Daoy (cell line): Measurements from ENCODE around the gene RXRG. TPM values are rescaled to one million over a fixed set of nuclear protein-coding genes. Genes with fewer than 3 reads are reported as not detected.

Experiments
- DNase-seq: peaks from one replicate; pipeline ENCODE4 v3.0.0-alpha.2; 2015; ENCODE audit warnings: low read depth
- total RNA-seq: library from RNA; depleted of rRNA; stranded (reverse); fragments of >200 nt; shearing (Covaris generic); gene quantifications from 2 replicates; pipeline ENCODE4 v1.2.3, GENCODE V29; 2014; rRNA removed

RXRG gene
- total RNA-seq, 1 experiment from 2014 or later = 0.17 TPM

DNA sequence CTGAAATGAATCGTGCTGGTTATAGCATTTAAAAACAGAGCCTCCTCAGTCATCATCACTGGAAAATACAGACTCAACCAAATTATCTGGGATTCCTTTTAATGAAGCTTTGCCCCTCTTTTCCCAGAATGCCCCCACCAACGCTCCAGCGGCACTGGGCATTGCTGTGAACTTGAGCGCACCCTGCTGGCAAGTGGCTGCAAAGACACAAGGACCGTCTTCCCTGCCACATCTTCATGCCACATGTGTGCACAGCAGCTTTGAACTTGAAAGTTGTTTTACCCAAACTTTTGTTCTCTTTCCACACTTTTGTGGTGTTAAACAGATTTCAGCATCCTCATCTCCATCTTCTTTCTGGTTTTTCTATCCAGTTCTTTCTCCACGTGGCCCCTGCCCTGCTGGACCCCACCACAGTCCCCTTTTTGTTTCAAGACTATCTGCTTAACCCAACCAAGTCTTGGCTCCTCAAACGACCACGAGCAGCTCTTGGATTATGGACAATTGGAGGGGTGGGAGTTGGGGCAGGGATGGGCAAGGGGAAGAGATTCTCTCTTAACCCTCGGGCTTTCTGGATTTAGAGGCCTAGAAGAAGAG lies 75.6 kb downstream of the RXRG start:
- peak; percentile 71 for DNase-seq

DNA sequence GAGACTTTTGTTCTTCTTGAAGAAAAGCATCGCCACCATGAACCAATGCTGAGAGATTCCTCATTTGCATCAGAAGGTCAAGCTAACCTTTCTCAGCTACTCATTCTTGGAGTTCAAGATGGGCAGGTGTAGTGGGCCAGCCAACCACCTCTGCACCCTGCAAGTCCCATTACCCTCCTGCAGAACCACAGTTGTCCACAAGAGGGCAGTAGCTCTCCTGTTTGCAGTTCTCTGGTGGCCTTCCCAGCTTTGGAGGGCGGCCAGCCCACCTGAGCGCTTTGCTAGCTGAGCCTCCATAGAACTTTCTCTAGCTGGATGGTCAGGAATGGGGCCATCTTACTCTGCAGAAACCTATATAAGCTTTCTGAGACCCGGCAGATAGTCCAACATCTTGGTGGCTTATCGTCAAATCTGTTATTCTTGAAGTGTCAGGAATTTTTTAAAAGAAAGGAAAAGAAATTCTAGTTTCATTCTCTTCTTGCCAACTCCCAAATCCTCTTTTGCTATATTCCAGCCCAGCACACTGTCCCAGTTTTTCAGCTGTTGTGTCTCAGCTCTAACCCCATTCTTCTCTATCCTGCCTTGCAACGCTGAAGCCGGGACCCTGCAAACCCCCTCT lies 77.4 kb downstream of the RXRG start:
- peak; percentile 80 for DNase-seq

DNA sequence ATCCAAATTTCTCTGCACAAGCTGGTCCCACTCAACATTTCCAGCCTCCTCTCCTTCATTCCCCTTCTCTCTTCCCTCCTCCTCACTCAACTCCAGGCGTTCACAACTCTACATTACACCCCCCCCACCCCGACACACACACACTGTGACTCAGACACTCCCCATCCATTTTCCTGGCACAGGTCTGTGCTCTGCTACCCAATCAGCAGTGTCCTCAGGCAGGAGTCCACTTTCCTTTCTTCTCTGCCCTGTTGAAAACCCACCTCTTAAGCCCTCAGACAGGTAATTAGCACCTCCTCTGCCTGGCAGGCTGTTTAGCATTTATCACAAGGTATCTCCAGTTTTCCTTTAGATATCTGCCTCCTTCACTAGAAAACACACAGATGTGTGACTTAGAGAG lies 79.6 kb downstream of the RXRG start:
- DNase-seq = peak; percentile 73

DNA sequence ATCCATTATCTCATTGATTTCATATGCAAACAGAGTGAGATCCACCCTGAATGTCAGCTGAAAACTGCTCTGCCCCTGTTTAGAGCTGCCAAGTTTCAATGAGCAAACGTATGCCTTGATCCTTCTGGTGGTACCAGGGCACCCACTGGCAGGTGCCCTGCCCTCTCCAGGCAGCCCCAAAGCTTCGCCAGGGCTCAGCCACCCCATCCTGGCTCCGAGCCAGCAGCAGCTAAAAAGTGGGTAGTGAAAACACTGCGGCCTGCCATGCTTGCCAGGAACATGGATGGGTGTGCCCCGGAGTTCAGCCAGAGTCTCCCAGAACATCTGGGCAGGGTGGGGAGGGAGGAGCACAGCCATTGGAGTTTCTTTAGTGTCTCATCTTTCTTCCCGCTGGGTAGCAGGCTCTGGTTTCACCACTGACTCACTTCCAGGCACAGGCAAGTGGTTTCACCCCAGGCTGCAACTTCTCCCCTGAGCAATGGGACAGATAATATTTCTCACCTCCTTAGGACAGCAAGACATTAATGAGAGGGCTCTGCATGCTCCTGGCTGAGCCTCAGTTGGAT lies 80.3 kb downstream of the RXRG start:
- peak; percentile 86 for DNase-seq

DNA sequence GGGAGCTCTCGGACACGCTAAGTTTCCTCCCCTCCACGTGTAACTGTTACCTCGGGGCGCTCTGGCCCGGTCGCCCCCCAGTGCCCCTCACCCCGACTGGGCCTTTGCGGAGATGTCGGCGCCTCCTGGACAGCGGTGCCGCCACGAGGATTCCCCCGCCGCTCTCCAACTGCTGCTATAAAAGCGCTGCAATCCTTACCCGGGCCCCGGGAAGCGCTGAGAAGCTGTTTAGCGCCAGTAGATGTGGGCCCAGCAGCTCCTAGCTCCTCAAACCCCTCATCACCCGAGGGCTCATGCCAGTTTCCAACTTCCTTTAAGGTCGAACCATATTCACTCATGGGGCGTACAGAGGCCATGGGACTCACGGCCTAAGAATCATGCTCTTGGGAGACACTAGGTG lies 88.0 kb downstream of the RXRG start:
- no peak for DNase-seq

DNA sequence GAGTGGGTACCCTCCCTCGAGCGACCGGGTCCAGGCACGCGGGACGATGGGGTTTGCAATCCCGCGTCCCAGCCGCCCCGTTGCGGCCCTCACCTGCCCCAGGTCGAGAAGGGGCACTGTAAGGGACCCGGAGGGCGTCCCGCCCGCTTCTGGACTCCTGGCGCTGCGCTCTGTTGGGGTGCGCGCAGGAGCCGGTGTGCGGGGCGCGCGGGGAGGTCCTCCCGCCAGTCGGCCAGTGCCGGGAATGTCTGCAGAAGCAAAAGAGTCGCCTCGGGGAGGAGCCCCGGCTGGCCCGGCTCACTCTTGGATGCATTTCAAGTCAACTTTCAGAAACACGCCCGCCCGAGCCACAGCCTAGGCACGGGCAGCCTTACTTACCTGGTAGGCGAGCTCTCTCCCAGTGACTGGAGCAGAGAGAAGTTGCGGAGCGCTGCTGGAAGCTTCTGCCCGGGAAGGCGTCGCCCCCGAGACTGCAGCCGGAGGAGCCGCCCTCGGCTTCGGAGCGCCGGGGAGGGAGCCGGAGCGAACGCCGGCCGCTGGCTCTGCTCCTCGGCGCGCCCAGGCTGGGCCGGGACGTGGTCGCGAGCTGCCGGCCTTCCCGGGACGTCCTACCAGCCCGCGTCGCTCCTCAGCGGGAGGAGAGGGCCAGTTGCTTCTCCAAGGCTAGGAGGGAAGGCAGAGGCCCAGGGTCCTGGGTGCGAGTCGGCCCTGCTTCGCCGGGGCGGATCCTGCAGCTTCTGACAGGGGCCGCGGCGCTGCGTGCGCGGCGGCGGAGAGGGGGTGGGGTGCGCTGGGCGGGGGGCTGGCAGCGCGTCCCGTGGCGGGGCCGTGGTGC lies 88.7 kb downstream of the RXRG start, which contains the start of gene LMX1A:
TSS of gene LMX1A (minus strand) at position 739 of the 835 bp plus-strand sequence. CDS start 1,156 bp downstream, outside the sequence.
- DNase-seq = peak; percentile 33

DNA sequence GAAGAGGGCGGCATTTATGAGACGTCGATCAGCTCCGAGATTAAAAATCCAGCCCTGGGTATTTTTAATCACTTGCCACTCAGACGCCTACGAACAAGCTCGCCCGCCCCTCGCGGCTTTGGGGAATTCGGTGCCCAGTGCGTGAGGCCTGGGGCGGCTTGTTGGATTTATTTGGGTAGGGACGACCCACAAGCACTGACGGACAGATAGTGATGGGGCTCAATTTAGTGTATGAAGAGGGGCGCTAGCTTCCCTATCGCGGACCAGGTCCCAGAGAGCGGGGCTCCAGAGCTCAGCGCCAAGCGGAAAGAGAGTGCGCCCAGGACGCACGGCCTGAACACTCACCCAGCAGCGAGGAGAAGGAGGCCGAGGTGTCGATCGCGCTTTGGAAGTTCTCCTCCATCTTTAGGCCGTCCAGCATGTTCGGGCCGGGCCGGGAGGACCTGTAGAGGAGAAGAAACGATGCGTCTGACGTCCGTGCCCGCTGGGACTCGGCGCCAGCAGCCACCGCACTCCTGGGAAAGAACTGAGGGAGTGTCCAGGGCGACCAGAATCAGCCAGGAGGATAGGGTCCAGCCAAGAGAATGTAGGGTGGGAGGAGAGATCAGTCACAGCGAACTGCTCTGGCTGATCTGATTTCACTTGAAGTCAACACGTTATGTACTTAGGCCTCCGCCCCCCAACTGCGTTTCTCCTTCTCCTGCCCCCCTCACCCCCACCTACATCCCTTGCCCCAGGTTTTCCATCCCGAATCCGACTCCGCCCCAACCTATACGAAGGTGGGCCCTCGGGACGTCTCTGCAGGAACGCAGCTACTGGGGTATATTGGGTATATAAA lies 89.6 kb downstream of the RXRG start:
- peak; percentile 15 for DNase-seq

DNA sequence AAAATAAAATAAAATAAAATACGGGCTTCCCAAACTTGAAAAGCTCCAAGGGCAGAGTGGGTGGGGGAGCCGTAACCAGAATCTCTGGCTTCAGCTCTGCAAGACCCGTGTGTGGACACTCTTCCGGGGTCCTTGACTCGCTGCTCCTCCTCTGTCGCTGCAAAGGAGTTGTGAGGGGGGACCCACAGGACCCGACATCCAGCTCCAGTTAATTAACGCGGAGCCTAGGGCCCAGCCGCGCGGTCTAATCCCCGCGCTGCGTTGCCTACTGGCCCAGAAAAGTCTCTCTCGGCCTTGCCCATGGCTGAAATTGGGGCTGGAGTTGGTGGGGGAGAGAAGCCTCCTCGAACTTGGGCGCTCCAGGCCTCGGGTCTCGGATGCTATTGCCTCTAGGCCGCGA lies 90.2 kb downstream of the RXRG start:
- no peak for DNase-seq

DNA sequence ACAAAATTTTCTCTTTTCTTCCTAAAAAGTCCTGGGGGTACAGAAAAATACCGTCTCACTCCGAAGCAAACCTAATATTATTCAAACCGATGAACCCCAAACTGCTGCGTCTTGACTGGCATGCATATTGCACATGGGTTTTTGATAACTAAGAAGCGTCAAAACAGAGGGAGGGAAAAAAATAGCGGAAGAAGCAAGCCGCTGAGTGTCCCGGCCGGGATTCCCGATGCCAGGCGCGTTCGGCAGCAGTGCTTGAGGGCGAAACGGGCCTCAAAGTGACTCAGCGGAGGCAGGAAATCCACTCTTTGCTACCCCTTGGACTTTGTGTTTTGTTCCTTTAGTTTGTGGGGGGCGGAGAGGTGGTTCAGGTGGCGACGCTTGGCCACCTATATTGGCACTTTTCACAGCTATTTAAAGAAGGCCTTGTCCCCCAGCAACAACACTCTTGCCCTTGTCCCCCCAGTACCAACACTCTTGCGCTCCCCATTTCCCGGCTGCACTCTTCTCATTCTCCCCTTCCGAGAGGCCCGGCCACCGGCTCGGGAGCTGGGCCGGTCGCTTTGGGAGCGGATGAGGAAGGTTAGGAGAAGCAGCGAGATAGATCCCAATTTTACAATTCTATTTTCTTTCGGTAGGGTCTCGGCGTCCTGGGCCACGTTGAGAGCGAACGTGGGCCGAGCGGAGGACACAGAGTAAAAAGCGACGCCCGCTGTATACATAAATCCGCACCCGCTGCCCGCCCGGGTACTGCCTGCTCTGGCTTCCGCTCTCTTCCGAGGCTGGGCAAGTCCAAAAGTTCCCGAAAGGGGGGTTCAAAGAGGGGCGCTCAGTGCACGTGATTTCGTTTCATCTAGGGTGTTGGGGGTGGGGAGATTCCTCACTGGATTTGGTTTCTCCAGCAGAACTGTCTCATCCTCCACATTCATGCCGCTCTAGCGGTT lies 90.9 kb downstream of the RXRG start:
- peak; percentile 76 for DNase-seq

DNA sequence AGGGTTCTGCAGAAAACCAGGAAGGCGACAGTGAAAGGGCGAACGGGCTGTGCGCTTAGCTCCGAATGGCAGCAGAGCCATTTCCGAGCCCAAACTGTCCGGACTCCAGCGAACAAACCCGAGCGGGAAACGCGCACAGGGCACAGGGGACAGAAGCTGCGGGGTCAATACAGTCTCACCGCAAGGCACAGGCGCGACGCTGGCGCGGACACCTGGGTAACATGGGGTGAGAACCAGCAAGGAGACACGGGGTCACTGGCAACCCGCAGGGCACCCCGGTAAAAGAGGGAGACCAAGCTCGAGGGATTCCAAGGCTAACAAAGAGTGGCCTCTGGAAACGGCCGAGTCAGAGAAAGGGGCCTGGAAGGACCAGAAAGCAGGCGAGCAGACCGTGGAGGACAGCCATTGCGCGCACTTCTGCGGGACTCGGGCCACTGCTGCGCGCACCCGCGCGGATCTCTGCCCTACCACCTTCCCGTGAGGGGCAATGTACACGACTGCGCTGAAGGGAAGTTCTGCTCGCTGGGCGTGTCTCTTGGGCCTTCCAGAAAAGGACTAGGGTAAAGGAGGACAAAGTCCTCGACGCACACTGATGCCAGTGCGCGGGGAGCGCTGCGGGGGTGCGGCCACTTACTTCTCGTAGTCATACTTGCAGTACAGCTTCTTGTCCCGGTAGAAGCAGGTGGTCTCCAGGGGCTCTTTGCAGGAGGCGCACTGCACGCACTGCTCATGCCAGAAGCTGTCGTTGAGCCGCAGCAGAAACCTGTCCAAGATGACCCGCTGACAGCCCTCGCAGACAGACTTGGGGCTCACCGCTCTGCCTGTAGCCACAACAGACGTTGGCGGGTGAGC lies 92.3 kb downstream of the RXRG start:
- DNase-seq = peak; percentile 27

DNA sequence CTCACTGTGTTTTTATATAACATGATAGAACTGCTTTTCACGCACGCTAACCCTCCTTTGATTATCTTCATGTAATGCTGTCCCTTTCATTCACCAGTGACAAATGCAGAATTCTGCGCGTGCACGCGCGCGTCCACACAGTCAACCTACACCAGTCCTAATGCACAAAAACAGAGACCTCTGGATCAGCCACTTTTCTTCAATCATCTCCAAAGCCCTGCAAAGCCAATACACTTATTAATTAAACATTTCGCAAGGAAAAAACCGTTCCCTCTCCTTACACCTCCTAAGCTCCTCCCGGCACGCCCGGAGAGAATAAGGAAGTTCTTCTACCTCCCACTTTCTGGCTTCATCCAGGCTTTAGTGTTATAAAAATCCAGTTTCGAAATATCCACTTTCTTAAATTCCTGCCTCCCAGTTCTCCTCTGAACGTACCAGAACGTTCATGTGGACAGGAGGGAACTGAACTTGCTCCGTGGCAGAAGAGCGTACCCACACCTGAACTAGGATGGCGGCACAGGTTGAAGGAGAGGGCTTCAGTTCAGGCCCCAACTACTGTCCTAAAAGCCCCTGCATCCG lies 93.0 kb downstream of the RXRG start:
- no peak for DNase-seq

Other genes starting within 250 kb of the RXRG start
- not detected in 2 replicates for gene LMX1A, start 88.4 kb downstream of the RXRG start, total RNA-seq
- gene LRRC52, start 98.9 kb upstream of the RXRG start, total RNA-seq = not detected in 2 replicates
- gene MGST3, start 186.1 kb upstream of the RXRG start, total RNA-seq = 107 and 112 TPM in 2 replicates